PC-9 (cell line): ENCODE data around the gene PAOX.
A peak's percentile ranks its signal among the peaks of the same experiment; 100 is the strongest.

Source experiments
- CTCF ChIP-seq: fragments of 200-600 bp; sonication (generic); conservative IDR thresholded peaks from 2 replicates; pipeline ENCODE4 v1.6.1; 2017; ENCODE audit warnings: mixed run types, antibody characterized with exemption, mild to moderate bottlenecking, moderate library complexity
- EZH2 ChIP-seq: fragments of 200-600 bp; sonication (generic); IDR thresholded peaks from 2 replicates; pipeline ENCODE4 v1.8.0; 2017; ENCODE audit warnings: antibody characterized with exemption, low read depth

GRCh38 chr10:133329491-133330202 is 49.4 kb upstream of the PAOX start:
- TF ChIP-seq CTCF = peak; percentile 90
- no peak for TF ChIP-seq EZH2
